A549 (cell line): Measurements from ENCODE around the gene GALNTL6. TPM values are rescaled to one million over a fixed set of nuclear protein-coding genes. Genes with fewer than 3 reads are reported as not detected.

ENCODE experiments used
- ATAC-seq, 2 experiments: fragments of 200-7000 bp in 1 of 2; fragments of >200 bp in 1 of 2; cut with Nextera tagmentation in 1 of 2; cut with Tn5 transposase in 1 of 2; 3 replicates each; pipeline versions ENCODE4 v1.8.0 to v1.9.1; 2018 to 2020; ENCODE audit warnings: mild to moderate bottlenecking in 1 of 2, moderate library complexity in 1 of 2
- CTCF ChIA-PET: fragments of 300-600 bp; sonication (Branson Sonifier 250); formaldehyde crosslinking; extraction: SDS; loops from one replicate; lab custom pipeline; 2021; ENCODE audit warnings: antibody characterized with exemption, inconsistent platforms; lab: Yijun Ruan, JAX
- POLR2A ChIA-PET: fragments of 350-600 bp; formaldehyde crosslinking; extraction: SDS; loops from one replicate; lab custom pipeline; 2021; ENCODE audit warnings: antibody characterized with exemption, inconsistent platforms; lab: Yijun Ruan, JAX
- DNase-seq, 2 experiments: peaks; one replicate each; pipeline versions ENCODE4 v3.0.0 to v3.0.0-alpha.2; 2011 to 2016; ENCODE audit warnings: low read depth in 1 of 2, low spot score in 1 of 2
- FAIRE-seq: peaks from 2 replicates; lab custom pipeline; 2011; peaks lifted over from hg19 to GRCh38; lab: Jason Lieb, UNC
- H3K27ac ChIP-seq, 2 experiments: fragments of >200 bp; sonication (Bioruptor Twin); formaldehyde crosslinking; 3 replicates each; pipeline ENCODE4 v1.5.1; 2016 to 2017
- H3K4me1 ChIP-seq: fragments of >200 bp; sonication (Bioruptor Twin); formaldehyde crosslinking; 3 replicates; pipeline ENCODE4 v1.6.1; 2016
- H3K4me2 ChIP-seq: fragments of >200 bp; sonication (Bioruptor Twin); formaldehyde crosslinking; 3 replicates; pipeline ENCODE4 v1.6.1; 2016
- H3K4me3 ChIP-seq: fragments of >200 bp; sonication (Bioruptor Twin); formaldehyde crosslinking; 3 replicates; pipeline ENCODE4 v1.5.1; 2016
- H3K9me3 ChIP-seq: fragments of >200 bp; sonication (Bioruptor Twin); formaldehyde crosslinking; 3 replicates; pipeline ENCODE4 v1.6.1; 2016
- CBX8 ChIP-seq: fragments of 200-600 bp; sonication (generic); IDR thresholded peaks from 2 replicates; pipeline ENCODE4 v1.6.1; 2016
- CEBPB ChIP-seq, 2 experiments: fragments of >200 bp in 1 of 2; sonication (Bioruptor Twin) in 1 of 2; formaldehyde crosslinking in 1 of 2; IDR thresholded peaks; 2 replicates each; pipeline ENCODE4 v1.6.1; 2012 to 2016
- CHD2 ChIP-seq: fragments of 150-350 bp; IDR thresholded peaks from 2 replicates; pipeline ENCODE4 v1.6.1; 2014; ENCODE audit warnings: low read length; ENCODE audit not compliant: partially characterized antibody
- CTCF ChIP-seq: fragments of >200 bp; sonication (Bioruptor Twin); formaldehyde crosslinking; IDR thresholded peaks from 3 replicates; pipeline ENCODE4 v1.5.1; 2016
- ELK1 ChIP-seq: fragments of 150-350 bp; IDR thresholded peaks from 2 replicates; pipeline ENCODE4 v1.6.1; 2014; ENCODE audit warnings: low read depth, mild to moderate bottlenecking, low read length
- ESRRA ChIP-seq: fragments of 150-350 bp; IDR thresholded peaks from 2 replicates; pipeline ENCODE4 v1.6.1; 2014; ENCODE audit warnings: mild to moderate bottlenecking, low read length, borderline replicate concordance
- FOSB ChIP-seq: fragments of 250-450 bp; sonication (Bioruptor Pico); IDR thresholded peaks from 2 replicates; pipeline ENCODE4 v1.5.0; 2020; ENCODE audit warnings: mild to moderate bottlenecking, moderate library complexity
- FOSL2 ChIP-seq, 2 experiments: fragments of 450-650 bp in 1 of 2; fragments of >200 bp in 1 of 2; sonication (Bioruptor Twin) in 1 of 2; formaldehyde crosslinking; IDR thresholded peaks; 2 replicates each; pipeline versions ENCODE4 v1.5.0 to v1.6.1; 2016 to 2020; ENCODE audit warnings: mild to moderate bottlenecking in 1 of 2, moderate library complexity in 1 of 2
- HES2 ChIP-seq: fragments of >200 bp; sonication (Bioruptor Twin); formaldehyde crosslinking; IDR thresholded peaks from 2 replicates; pipeline ENCODE4 v1.6.1; 2016
- HEYL ChIP-seq: fragments of 250-450 bp; sonication (Bioruptor Pico); IDR thresholded peaks from 2 replicates; pipeline ENCODE4 v1.8.0; 2021; ENCODE audit warnings: mild to moderate bottlenecking, moderate library complexity
- HMGXB4 ChIP-seq: fragments of 250-450 bp; sonication (Bioruptor Pico); IDR thresholded peaks from 2 replicates; pipeline ENCODE4 v1.5.0; 2021; ENCODE audit warnings: mild to moderate bottlenecking, moderate library complexity, borderline replicate concordance
- JUNB ChIP-seq: fragments of >200 bp; sonication (Bioruptor Twin); formaldehyde crosslinking; IDR thresholded peaks from 2 replicates; pipeline ENCODE4 v1.6.1; 2016
- KDM5A ChIP-seq: fragments of 200-600 bp; sonication (generic); IDR thresholded peaks from 2 replicates; pipeline ENCODE4 v1.6.1; 2016; ENCODE audit warnings: antibody characterized with exemption, mild to moderate bottlenecking
- MAZ ChIP-seq: fragments of 150-350 bp; IDR thresholded peaks from 2 replicates; pipeline ENCODE4 v1.6.1; 2014; ENCODE audit warnings: antibody characterized with exemption, low read depth, low read length, borderline replicate concordance
- MYC ChIP-seq: IDR thresholded peaks from 2 replicates; pipeline ENCODE4 v1.6.1; 2012; ENCODE audit warnings: mild to moderate bottlenecking, inconsistent platforms, low read length, improper control_type of control experiment, borderline replicate concordance
- NFE2L2 ChIP-seq: fragments of 150-350 bp; conservative IDR thresholded peaks from 2 replicates; pipeline ENCODE4 v1.6.1; 2014; ENCODE audit warnings: low read length
- NPAS2 ChIP-seq: fragments of 250-450 bp; sonication (Bioruptor Pico); IDR thresholded peaks from 2 replicates; pipeline ENCODE4 v1.8.0; 2022; ENCODE audit warnings: mild to moderate bottlenecking, moderate library complexity, borderline replicate concordance
- PBX3 ChIP-seq: IDR thresholded peaks from 2 replicates; pipeline ENCODE4 v1.6.1; 2012
- PHF8 ChIP-seq: fragments of 200-600 bp; sonication (generic); IDR thresholded peaks from 2 replicates; pipeline ENCODE4 v1.6.1; 2016; ENCODE audit warnings: low read depth, mild to moderate bottlenecking, antibody characterized with exemption, moderate library complexity, borderline replicate concordance
- POLR2A ChIP-seq: IDR thresholded peaks from 2 replicates; pipeline ENCODE4 v1.6.1; 2012; ENCODE audit warnings: mild to moderate bottlenecking, low read length
- RAD21 ChIP-seq, 2 experiments: fragments of >200 bp in 1 of 2; sonication (Bioruptor Twin) in 1 of 2; formaldehyde crosslinking in 1 of 2; IDR thresholded peaks in 1 of 2; conservative IDR thresholded peaks in 1 of 2; 2 replicates in 1 of 2; 3 replicates in 1 of 2; pipeline ENCODE4 v1.6.1; 2012 to 2018; ENCODE audit warnings: inconsistent platforms in 1 of 2
- REST ChIP-seq: fragments of 200-600 bp; sonication (generic); IDR thresholded peaks from 2 replicates; pipeline ENCODE4 v1.6.1; 2016; ENCODE audit warnings: antibody characterized with exemption, mild to moderate bottlenecking, moderate library complexity
- RFX5 ChIP-seq: fragments of 450-650 bp; IDR thresholded peaks from 2 replicates; pipeline ENCODE4 v1.7.1; 2014; ENCODE audit warnings: antibody characterized with exemption, mild to moderate bottlenecking, moderate library complexity
- RNF2 ChIP-seq: fragments of 200-600 bp; sonication (generic); IDR thresholded peaks from 2 replicates; pipeline ENCODE4 v1.6.1; 2016; ENCODE audit warnings: low read depth, mild to moderate bottlenecking, antibody characterized with exemption, moderate library complexity, borderline replicate concordance
- ZC3H11A ChIP-seq: fragments of 450-650 bp; IDR thresholded peaks from 2 replicates; pipeline ENCODE4 v1.6.1; 2014; ENCODE audit warnings: antibody characterized with exemption, mild to moderate bottlenecking
- ZFP36 ChIP-seq: fragments of 450-650 bp; IDR thresholded peaks from 2 replicates; pipeline ENCODE4 v1.6.1; 2014; ENCODE audit warnings: borderline replicate concordance; ENCODE audit not compliant: partially characterized antibody
- ZSCAN20 ChIP-seq: fragments of 250-450 bp; sonication (Bioruptor Pico); IDR thresholded peaks from 2 replicates; pipeline ENCODE4 v1.8.0; 2022; ENCODE audit warnings: mild to moderate bottlenecking, moderate library complexity
- WGBS: methylation state at CpG from one replicate; pipeline ENCODE4 v1.1.6; 2017; ENCODE audit errors: missing lambda C conversion rate; 5-methylcytosine and 5-hydroxymethylcytosine counted together
- polyA plus RNA-seq, 4 experiments: library from polyadenylated mRNA; depleted of rRNA in 3 of 4; stranded (reverse); fragments of >200 nt; fragmentation: RNase III in 1 of 4; extraction: RNeasy Plus Mini Kit Qiagen cat#74134 plus additional on column Dnase treatment in 1 of 4; gene quantifications; 2 replicates in 3 of 4; 3 replicates in 1 of 4; pipeline ENCODE4 v1.2.3, GENCODE V29; 2011 to 2017

Gene GALNTL6
- polyA plus RNA-seq, 2 of the 4 experiments (the other 2 are of a cell fraction) = 0.06 to 0.49 TPM

GRCh38 chr4:171993247-171993646 lies 180.0 kb downstream of the GALNTL6 start:
- ATAC-seq (no peak), FAIRE-seq (no peak), DNase-seq (no peak)
- Histone ChIP-seq H3K4me1 (no peaks in the 10 kb centered on the region), H3K9me3 (no peaks in the 10 kb centered on the region), H3K4me2 (no peak overlapping the region), H3K27ac (no peak overlapping the region), H3K4me3 (no peak overlapping the region)
- TF ChIP-seq NFE2L2 (no peak), MAZ (no peak), ZFP36 (no peak), POLR2A (no peak), FOSB (CRISPR knock-in tag) (no peak), CBX8 (no peak), RFX5 (no peak), ZSCAN20 (CRISPR knock-in tag) (no peak), JUNB (no peak), HMGXB4 (no peak), FOSL2 (IDR thresholded peaks at IDR 0.05) (no peak), FOSL2 (CRISPR knock-in tag; IDR thresholded peaks at IDR 0.05) (no peak), ESRRA (no peak), ELK1 (no peak), PBX3 (no peak), HES2 (no peak), CHD2 (no peak)
- POLR2A ChIA-PET = no interaction called here
- 55% methylated on average over 1 of the region's 1 CpG for WGBS
- CTCF ChIA-PET = no interaction called here

GRCh38 chr4:172007889-172008288 lies 194.7 kb downstream of the GALNTL6 start:
- Histone ChIP-seq H3K4me1 (no peaks in the 10 kb centered on the region), H3K27ac (no peak overlapping the region), H3K9me3 (no peaks in the 10 kb centered on the region), H3K4me2 (no peak overlapping the region), H3K4me3 (no peak overlapping the region)
- DNase-seq = no peak
- POLR2A ChIA-PET = no interaction called here
- no peak for FAIRE-seq
- no peak for ATAC-seq
- CTCF ChIA-PET = no interaction called here
- TF ChIP-seq REST (no peak), RAD21 (conservative IDR thresholded peaks at IDR 0.05 in 1 of 2, IDR thresholded peaks at IDR 0.05 in 1 of 2) (no peak), ZC3H11A (no peak), HEYL (no peak), MYC (no peak), PHF8 (no peak), CTCF (no peak), ZFP36 (no peak), ELK1 (no peak), JUNB (no peak), NPAS2 (CRISPR knock-in tag) (no peak), CEBPB (IDR thresholded peaks at IDR 0.05) (no peak), RNF2 (no peak), KDM5A (no peak), FOSB (CRISPR knock-in tag) (no peak)
